Astrocyte (in vitro differentiated cells and primary cell): ENCODE data around the gene BRF1. TPM values are rescaled to one million over a fixed set of nuclear protein-coding genes. Genes with fewer than 3 reads are reported as not detected.

ENCODE experiments used
- DNase-seq: peaks from one replicate; pipeline ENCODE4 v3.0.0-alpha.2; 2010; ENCODE audit warnings: low read depth
- FAIRE-seq: peaks from 2 replicates; lab custom pipeline; 2011; peaks lifted over from hg19 to GRCh38; lab: Jason Lieb, UNC
- H2AFZ ChIP-seq: 2 replicates; pipeline ENCODE4 v1.6.0; 2012; ENCODE audit warnings: low read depth, low read length, inconsistent platforms
- H3K27ac ChIP-seq: 2 replicates; pipeline ENCODE4 v1.5.1; 2011; ENCODE audit warnings: low read depth, low read length, inconsistent platforms
- H3K27me3 ChIP-seq: 2 replicates; pipeline ENCODE4 v1.6.0; 2011; ENCODE audit warnings: low read length, inconsistent platforms; ENCODE audit not compliant: insufficient read depth
- H3K36me3 ChIP-seq: 2 replicates; pipeline ENCODE4 v1.5.1; 2011; ENCODE audit warnings: low read length, inconsistent platforms; ENCODE audit not compliant: insufficient read depth
- H3K4me1 ChIP-seq: 2 replicates; pipeline ENCODE4 v1.5.1; 2011; ENCODE audit warnings: low read length, inconsistent platforms; ENCODE audit not compliant: insufficient read depth
- H3K4me2 ChIP-seq: 2 replicates; pipeline ENCODE4 v1.6.0; 2012; ENCODE audit warnings: low read length, inconsistent platforms
- H3K4me3 ChIP-seq: 2 replicates; pipeline ENCODE4 v1.5.1; 2011; ENCODE audit warnings: low read depth, mild to moderate bottlenecking, low read length, inconsistent platforms; ENCODE audit not compliant: insufficient read depth
- H3K79me2 ChIP-seq: 2 replicates; pipeline ENCODE4 v1.6.0; 2012; ENCODE audit warnings: mild to moderate bottlenecking, low read length, inconsistent platforms; ENCODE audit not compliant: insufficient read depth
- H3K9ac ChIP-seq: 2 replicates; pipeline ENCODE4 v1.6.0; 2012; ENCODE audit warnings: mild to moderate bottlenecking, low read length, inconsistent platforms
- H3K9me3 ChIP-seq: 2 replicates; pipeline ENCODE4 v1.5.1; 2012; ENCODE audit warnings: low read depth, mild to moderate bottlenecking, low read length, inconsistent platforms; ENCODE audit not compliant: insufficient read depth
- H4K20me1 ChIP-seq: 2 replicates; pipeline ENCODE4 v1.6.0; 2012; ENCODE audit warnings: low read length, inconsistent platforms; ENCODE audit not compliant: insufficient read depth
- H3K27ac Mint-ChIP-seq: one replicate; pipeline ENCODE4 v1.8.0; 2021; ENCODE audit warnings: mild to moderate bottlenecking, mixed read lengths; ENCODE audit not compliant: unreplicated experiment
- H3K27me3 Mint-ChIP-seq: one replicate; pipeline ENCODE4 v1.8.0; 2021; ENCODE audit warnings: low read depth, mixed read lengths; ENCODE audit not compliant: unreplicated experiment
- H3K36me3 Mint-ChIP-seq: one replicate; pipeline ENCODE4 v1.8.0; 2021; ENCODE audit warnings: low read depth, mixed read lengths; ENCODE audit not compliant: unreplicated experiment
- H3K4me1 Mint-ChIP-seq: one replicate; pipeline ENCODE4 v1.8.0; 2021; ENCODE audit warnings: low read depth, mixed read lengths; ENCODE audit not compliant: unreplicated experiment
- H3K4me3 Mint-ChIP-seq: one replicate; pipeline ENCODE4 v1.8.0; 2021; ENCODE audit warnings: mild to moderate bottlenecking, moderate library complexity, mixed read lengths; ENCODE audit not compliant: unreplicated experiment
- H3K9me3 Mint-ChIP-seq: one replicate; pipeline ENCODE4 v1.8.0; 2021; ENCODE audit warnings: mild to moderate bottlenecking, mixed read lengths; ENCODE audit not compliant: unreplicated experiment
- EZH2 ChIP-seq: IDR thresholded peaks from 2 replicates; pipeline ENCODE4 v1.6.1; 2012; ENCODE audit warnings: mild to moderate bottlenecking, low read length, inconsistent platforms; ENCODE audit not compliant: insufficient read depth
- total RNA-seq: library from RNA; stranded (reverse); gene quantifications from 2 replicates; pipeline ENCODE4 v1.2.1, GENCODE V29; 2021
- TF ChIP-seq, protein P1 (sequence below): IDR thresholded peaks from 2 replicates; pipeline ENCODE4 v1.5.1; 2011; ENCODE audit warnings: low read depth, mild to moderate bottlenecking, inconsistent platforms, low read length, moderate library complexity; ENCODE audit not compliant: insufficient read depth

BRF1 gene
- total RNA-seq, 1 donor from 2014 or later = 20.5 TPM

DNA sequence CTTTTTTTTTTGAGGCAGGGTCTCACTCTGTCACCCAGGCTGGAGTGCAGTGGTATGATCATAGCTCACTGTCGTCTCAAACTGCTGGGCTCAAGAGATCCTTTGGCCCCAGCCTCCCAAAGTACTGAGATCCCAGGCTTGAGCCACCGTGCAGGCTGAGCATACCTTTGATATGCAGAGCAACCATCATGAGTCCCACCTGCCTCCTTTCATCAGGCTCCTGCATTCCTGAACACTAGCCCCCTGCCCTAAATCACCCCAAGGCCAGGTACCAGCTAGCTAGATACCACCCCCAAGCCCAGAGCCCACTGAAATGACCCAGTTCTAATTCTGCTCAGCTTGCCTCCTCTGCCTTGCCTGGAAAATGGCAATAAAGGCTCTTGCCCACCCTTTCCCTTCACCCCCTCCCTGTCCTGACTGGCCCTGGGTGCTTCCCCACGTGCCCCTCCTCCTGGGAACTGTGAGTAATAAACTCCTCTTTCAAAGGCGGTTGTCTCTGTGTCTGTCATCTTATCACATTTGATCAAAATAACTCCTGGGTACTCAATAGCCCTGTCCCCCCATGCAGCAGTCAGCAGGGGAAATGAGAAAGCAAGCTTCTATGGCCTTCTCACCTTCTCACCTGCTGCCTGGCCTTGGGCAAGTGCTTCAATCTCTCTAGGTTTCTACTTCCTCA lies 6.4 kb upstream of the BRF1 start:
- no peaks in the 10 kb centered on the region for H3K4me1 ChIP-seq
- no peaks in the 10 kb centered on the region for H3K27me3 ChIP-seq
- H2AFZ ChIP-seq = no peak overlapping the region
- Mint-ChIP-seq H3K27me3 (no peaks in the 10 kb centered on the region), H3K27ac (no peak overlapping the region), H3K36me3 (peaks cover 3% of the 10 kb centered on the region), H3K9me3 (no peaks in the 10 kb centered on the region), H3K4me1 (no peaks in the 10 kb centered on the region), H3K4me3 (no peak overlapping the region)
- no peaks in the 10 kb centered on the region for H3K36me3 ChIP-seq
- no peak overlapping the region for H3K27ac ChIP-seq
- H3K9ac ChIP-seq = no peak overlapping the region
- TF ChIP-seq, protein P1, sequence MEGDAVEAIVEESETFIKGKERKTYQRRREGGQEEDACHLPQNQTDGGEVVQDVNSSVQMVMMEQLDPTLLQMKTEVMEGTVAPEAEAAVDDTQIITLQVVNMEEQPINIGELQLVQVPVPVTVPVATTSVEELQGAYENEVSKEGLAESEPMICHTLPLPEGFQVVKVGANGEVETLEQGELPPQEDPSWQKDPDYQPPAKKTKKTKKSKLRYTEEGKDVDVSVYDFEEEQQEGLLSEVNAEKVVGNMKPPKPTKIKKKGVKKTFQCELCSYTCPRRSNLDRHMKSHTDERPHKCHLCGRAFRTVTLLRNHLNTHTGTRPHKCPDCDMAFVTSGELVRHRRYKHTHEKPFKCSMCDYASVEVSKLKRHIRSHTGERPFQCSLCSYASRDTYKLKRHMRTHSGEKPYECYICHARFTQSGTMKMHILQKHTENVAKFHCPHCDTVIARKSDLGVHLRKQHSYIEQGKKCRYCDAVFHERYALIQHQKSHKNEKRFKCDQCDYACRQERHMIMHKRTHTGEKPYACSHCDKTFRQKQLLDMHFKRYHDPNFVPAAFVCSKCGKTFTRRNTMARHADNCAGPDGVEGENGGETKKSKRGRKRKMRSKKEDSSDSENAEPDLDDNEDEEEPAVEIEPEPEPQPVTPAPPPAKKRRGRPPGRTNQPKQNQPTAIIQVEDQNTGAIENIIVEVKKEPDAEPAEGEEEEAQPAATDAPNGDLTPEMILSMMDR = no peak
- TF ChIP-seq EZH2 = no peak
- H3K4me2 ChIP-seq = no peak overlapping the region
- no peaks in the 10 kb centered on the region for H3K9me3 ChIP-seq
- DNase-seq (no peak), FAIRE-seq (no peak)
- H3K79me2 ChIP-seq = no peaks in the 10 kb centered on the region
- no peak overlapping the region for H3K4me3 ChIP-seq
- H4K20me1 ChIP-seq = no peaks in the 10 kb centered on the region

DNA sequence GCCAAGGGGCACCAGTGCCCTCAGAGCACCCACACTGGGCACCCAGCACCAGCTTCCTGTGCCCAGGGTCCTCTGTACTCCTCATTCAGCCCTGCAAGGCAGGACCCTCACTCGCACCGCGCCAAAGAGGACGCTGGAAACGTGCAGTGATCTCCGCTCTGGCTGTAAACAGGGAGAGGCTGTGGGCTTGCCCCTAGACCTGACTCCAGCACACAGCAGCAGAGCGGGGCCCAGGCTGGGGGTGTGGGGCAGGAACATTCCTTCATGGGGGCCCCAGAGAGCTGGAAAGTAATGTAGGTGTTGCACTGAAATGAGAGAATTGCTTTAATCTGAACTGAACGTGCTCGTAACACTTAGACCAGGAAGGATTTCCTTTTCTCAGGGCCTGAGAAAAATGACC lies 5.0 kb upstream of the BRF1 start:
- no peak for FAIRE-seq
- no peak overlapping the region for H2AFZ ChIP-seq
- no peak overlapping the region for H3K27ac Mint-ChIP-seq
- H3K27ac ChIP-seq = no peak overlapping the region
- no peaks in the 10 kb centered on the region for H3K4me1 Mint-ChIP-seq
- H3K27me3 Mint-ChIP-seq = no peaks in the 10 kb centered on the region
- H3K27me3 ChIP-seq = no peaks in the 10 kb centered on the region
- TF ChIP-seq, protein P1 = no peak
- TF ChIP-seq EZH2 = no peak
- H3K79me2 ChIP-seq = no peaks in the 10 kb centered on the region
- DNase-seq = no peak
- no peaks in the 10 kb centered on the region for H3K36me3 ChIP-seq
- H3K9me3 ChIP-seq = no peaks in the 10 kb centered on the region
- no peak overlapping the region for H3K4me3 Mint-ChIP-seq
- no peak overlapping the region for H3K4me3 ChIP-seq
- H3K4me2 ChIP-seq = no peak overlapping the region
- no peaks in the 10 kb centered on the region for H4K20me1 ChIP-seq
- no peaks in the 10 kb centered on the region for H3K4me1 ChIP-seq
- H3K36me3 Mint-ChIP-seq = peaks cover 3% of the 10 kb centered on the region
- no peaks in the 10 kb centered on the region for H3K9me3 Mint-ChIP-seq
- no peak overlapping the region for H3K9ac ChIP-seq

DNA sequence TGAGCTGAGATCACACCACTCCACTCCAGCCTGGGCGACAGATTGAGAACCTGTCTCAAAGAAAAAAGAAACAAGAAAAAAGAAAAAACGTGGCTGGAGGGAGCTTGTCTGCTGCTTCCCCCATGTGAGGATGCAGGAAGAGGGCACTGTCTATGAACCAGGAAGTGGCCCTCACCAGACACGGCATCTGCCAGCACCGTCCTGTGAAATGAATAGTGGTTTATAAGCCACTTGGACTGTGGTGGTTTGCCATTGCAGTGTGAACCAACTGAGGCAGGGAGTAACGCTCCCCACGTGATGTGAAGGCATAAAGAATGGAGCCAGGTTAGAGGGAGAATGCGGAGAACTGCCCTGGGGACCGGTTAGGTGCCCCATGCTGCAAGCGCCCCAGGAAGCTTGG lies 4.5 kb upstream of the BRF1 start:
- H3K9me3 ChIP-seq = no peaks in the 10 kb centered on the region
- Mint-ChIP-seq H3K27ac (no peak overlapping the region), H3K36me3 (peaks cover 3% of the 10 kb centered on the region), H3K27me3 (no peaks in the 10 kb centered on the region), H3K9me3 (no peaks in the 10 kb centered on the region), H3K4me1 (no peaks in the 10 kb centered on the region), H3K4me3 (no peak overlapping the region)
- FAIRE-seq (no peak), DNase-seq (no peak)
- H3K79me2 ChIP-seq = no peaks in the 10 kb centered on the region
- H3K27me3 ChIP-seq = no peaks in the 10 kb centered on the region
- no peak overlapping the region for H3K4me3 ChIP-seq
- H3K36me3 ChIP-seq = no peaks in the 10 kb centered on the region
- no peaks in the 10 kb centered on the region for H4K20me1 ChIP-seq
- no peak overlapping the region for H3K27ac ChIP-seq
- no peak overlapping the region for H3K4me2 ChIP-seq
- H3K4me1 ChIP-seq = no peaks in the 10 kb centered on the region
- no peak overlapping the region for H2AFZ ChIP-seq
- TF ChIP-seq, protein P1 = no peak
- no peak for TF ChIP-seq EZH2
- H3K9ac ChIP-seq = no peak overlapping the region
